Activated naive CD8-positive, alpha-beta T cell (primary cell): ENCODE data around the gene RACK1.

Experiments
- H3K27ac Mint-ChIP-seq: one replicate; pipeline ENCODE4 v1.8.0; 2021; ENCODE audit warnings: mixed read lengths
- H3K27me3 Mint-ChIP-seq: one replicate; pipeline ENCODE4 v1.8.0; 2021; ENCODE audit warnings: mixed read lengths
- H3K36me3 Mint-ChIP-seq: one replicate; pipeline ENCODE4 v1.8.0; 2021; ENCODE audit warnings: mixed read lengths
- H3K4me1 Mint-ChIP-seq: one replicate; pipeline ENCODE4 v1.8.0; 2021; ENCODE audit warnings: low read depth, mixed read lengths
- H3K4me3 Mint-ChIP-seq: one replicate; pipeline ENCODE4 v1.8.0; 2021; ENCODE audit warnings: mild to moderate bottlenecking, mixed read lengths
- H3K9me3 Mint-ChIP-seq: one replicate; pipeline ENCODE4 v1.8.0; 2021; ENCODE audit warnings: low read depth, mixed read lengths

Gene RACK1

GRCh38 chr5:181265092-181265671 is 21.5 kb upstream of the RACK1 start:
- Mint-ChIP-seq H3K27ac (peak overlapping the region; percentile 61), H3K4me3 (no peak overlapping the region), H3K4me1 (peaks cover 3% of the 10 kb centered on the region), H3K9me3 (no peaks in the 10 kb centered on the region), H3K27me3 (no peaks in the 10 kb centered on the region), H3K36me3 (peaks cover 3% of the 10 kb centered on the region)

GRCh38 chr5:181263633-181264032 is 19.9 kb upstream of the RACK1 start:
- H3K9me3 Mint-ChIP-seq: no peaks in the 10 kb centered on the region
- H3K27ac Mint-ChIP-seq: peak overlapping the region; percentile 72
- H3K4me3 Mint-ChIP-seq: peak overlapping the region; percentile 98
- no peaks in the 10 kb centered on the region for H3K27me3 Mint-ChIP-seq
- H3K36me3 Mint-ChIP-seq: peaks cover 3% of the 10 kb centered on the region
- peaks cover 18% of the 10 kb centered on the region for H3K4me1 Mint-ChIP-seq

GRCh38 chr5:181261320-181262049 is 17.8 kb upstream of the RACK1 start:
- peak overlapping the region; percentile 98 for H3K4me3 Mint-ChIP-seq
- no peaks in the 10 kb centered on the region for H3K9me3 Mint-ChIP-seq
- peaks cover 8% of the 10 kb centered on the region for H3K36me3 Mint-ChIP-seq
- peak overlapping the region; percentile 96 for H3K27ac Mint-ChIP-seq
- no peaks in the 10 kb centered on the region for H3K27me3 Mint-ChIP-seq
- H3K4me1 Mint-ChIP-seq: peaks cover 36% of the 10 kb centered on the region

- no peaks in the 10 kb centered on the region for H3K9me3 Mint-ChIP-seq
- H3K27me3 Mint-ChIP-seq: no peaks in the 10 kb centered on the region
- peaks cover 43% of the 10 kb centered on the region for H3K4me1 Mint-ChIP-seq
- H3K4me3 Mint-ChIP-seq: peak within 1 kb of the TSS; percentile 98
- H3K36me3 Mint-ChIP-seq: peaks cover 8% of the 10 kb centered on the region
- H3K27ac Mint-ChIP-seq: peak within 1 kb of the TSS; percentile 96
These were observed 17.1 kb upstream of the RACK1 start, which contains the start of gene TRIM52 for GRCh38 chr5:181260720-181261319. TSS of gene TRIM52 (minus strand) at chr5:181261143. CDS start at chr5:181260813, 330 bp downstream.

- Mint-ChIP-seq H3K27ac (peak overlapping the region; percentile 96), H3K27me3 (no peaks in the 10 kb centered on the region), H3K9me3 (no peaks in the 10 kb centered on the region), H3K4me3 (peak overlapping the region; percentile 98), H3K36me3 (peaks cover 8% of the 10 kb centered on the region), H3K4me1 (peaks cover 49% of the 10 kb centered on the region)
These were observed 16.4 kb upstream of the RACK1 start for GRCh38 chr5:181259974-181260719.

GRCh38 chr5:181259283-181259682 is 15.6 kb upstream of the RACK1 start:
- H3K27me3 Mint-ChIP-seq: no peaks in the 10 kb centered on the region
- H3K4me1 Mint-ChIP-seq: peaks cover 55% of the 10 kb centered on the region
- H3K36me3 Mint-ChIP-seq: peaks cover 8% of the 10 kb centered on the region
- no peaks in the 10 kb centered on the region for H3K9me3 Mint-ChIP-seq
- peak overlapping the region; percentile 98 for H3K4me3 Mint-ChIP-seq
- H3K27ac Mint-ChIP-seq: peak overlapping the region; percentile 96

GRCh38 chr5:181258576-181258975 is 14.9 kb upstream of the RACK1 start:
- peaks cover 55% of the 10 kb centered on the region for H3K4me1 Mint-ChIP-seq
- H3K4me3 Mint-ChIP-seq: peak overlapping the region; percentile 98
- H3K9me3 Mint-ChIP-seq: no peaks in the 10 kb centered on the region
- no peak overlapping the region for H3K27ac Mint-ChIP-seq
- no peaks in the 10 kb centered on the region for H3K27me3 Mint-ChIP-seq
- H3K36me3 Mint-ChIP-seq: peaks cover 4% of the 10 kb centered on the region

- H3K9me3 Mint-ChIP-seq: no peaks in the 10 kb centered on the region
- H3K4me1 Mint-ChIP-seq: peaks cover 66% of the 10 kb centered on the region
- peaks cover 4% of the 10 kb centered on the region for H3K36me3 Mint-ChIP-seq
- no peaks in the 10 kb centered on the region for H3K27me3 Mint-ChIP-seq
- H3K4me3 Mint-ChIP-seq: peak overlapping the region; percentile 51
- peak overlapping the region; percentile 76 for H3K27ac Mint-ChIP-seq
These were observed 12.3 kb upstream of the RACK1 start for GRCh38 chr5:181255836-181256578.

- no peak overlapping the region for H3K27ac Mint-ChIP-seq
These were observed 11.6 kb upstream of the RACK1 start for GRCh38 chr5:181255276-181255675.

GRCh38 chr5:181248277-181248676 is 4.6 kb upstream of the RACK1 start:
- Mint-ChIP-seq H3K27ac (peak overlapping the region; percentile 91), H3K4me3 (peak overlapping the region; percentile 88), H3K9me3 (no peaks in the 10 kb centered on the region), H3K36me3 (peaks cover 3% of the 10 kb centered on the region), H3K4me1 (peaks cover 59% of the 10 kb centered on the region), H3K27me3 (no peaks in the 10 kb centered on the region)

More at GRCh38 chr5:181255276-181255675, 11.6 kb upstream of the RACK1 start:
- Mint-ChIP-seq H3K4me1 (peaks cover 69% of the 10 kb centered on the region), H3K27me3 (no peaks in the 10 kb centered on the region), H3K4me3 (peak overlapping the region; percentile 51), H3K36me3 (peaks cover 4% of the 10 kb centered on the region), H3K9me3 (no peaks in the 10 kb centered on the region)

- Mint-ChIP-seq H3K4me1 (peaks cover 62% of the 10 kb centered on the region), H3K27ac (peak overlapping the region; percentile 96), H3K36me3 (peaks cover 18% of the 10 kb centered on the region), H3K4me3 (peak overlapping the region; percentile 88), H3K27me3 (no peaks in the 10 kb centered on the region), H3K9me3 (no peaks in the 10 kb centered on the region)
These were observed 2.8 kb upstream of the RACK1 start for GRCh38 chr5:181246276-181247049.

- H3K36me3 Mint-ChIP-seq: peaks cover 19% of the 10 kb centered on the region
- H3K27ac Mint-ChIP-seq: peak overlapping the region; percentile 96
These were observed 1.9 kb upstream of the RACK1 start for GRCh38 chr5:181245427-181246275.

GRCh38 chr5:181243018-181243563 is 615 bp downstream of the RACK1 start:
- Mint-ChIP-seq H3K4me3 (peak overlapping the region; percentile 94), H3K27me3 (no peaks in the 10 kb centered on the region), H3K36me3 (peaks cover 25% of the 10 kb centered on the region), H3K27ac (peak overlapping the region; percentile 99), H3K9me3 (no peaks in the 10 kb centered on the region), H3K4me1 (peaks cover 58% of the 10 kb centered on the region)

More at GRCh38 chr5:181245427-181246275, 1.9 kb upstream of the RACK1 start:
- no peaks in the 10 kb centered on the region for H3K27me3 Mint-ChIP-seq
- H3K4me1 Mint-ChIP-seq: peaks cover 62% of the 10 kb centered on the region
- no peaks in the 10 kb centered on the region for H3K9me3 Mint-ChIP-seq
- H3K4me3 Mint-ChIP-seq: peak overlapping the region; percentile 88
